Neural progenitor cell (in vitro differentiated cells): ENCODE measurements around the gene DDX27. TPM values are rescaled to one million over a fixed set of nuclear protein-coding genes. Genes with fewer than 3 reads are reported as not detected.

Experiments used
- DNase-seq: peaks from one replicate; pipeline ENCODE4 v3.0.0-alpha.2; 2016; ENCODE audit warnings: low spot score
- H2AFZ ChIP-seq: fragments of 200-600 bp; sonication (generic); replicated peaks from 2 replicates; pipeline ENCODE4 v1.6.1; 2016; ENCODE audit warnings: antibody characterized with exemption
- H3F3A ChIP-seq: fragments of 200-600 bp; sonication (generic); 2 replicates; pipeline ENCODE4 v1.6.1; 2016; ENCODE audit warnings: antibody characterized with exemption, low read depth
- H3K27ac ChIP-seq: fragments of 200-600 bp; sonication (generic); 2 replicates; pipeline ENCODE4 v1.5.1; 2016; ENCODE audit warnings: mild to moderate bottlenecking
- H3K27me3 ChIP-seq: fragments of 200-600 bp; sonication (generic); 2 replicates; pipeline ENCODE4 v1.6.1; 2016; ENCODE audit warnings: mild to moderate bottlenecking, moderate library complexity
- H3K36me3 ChIP-seq: fragments of 200-600 bp; sonication (generic); 2 replicates; pipeline ENCODE4 v1.5.1; 2016
- H3K4me1 ChIP-seq: fragments of 200-600 bp; sonication (generic); 2 replicates; pipeline ENCODE4 v1.6.1; 2016; ENCODE audit warnings: mixed run types
- H3K4me2 ChIP-seq: fragments of 200-600 bp; sonication (generic); 2 replicates; pipeline ENCODE4 v1.6.1; 2016
- H3K4me3 ChIP-seq: fragments of 200-600 bp; sonication (generic); 2 replicates; pipeline ENCODE4 v1.5.1; 2016
- H3K79me2 ChIP-seq: fragments of 200-600 bp; sonication (generic); 2 replicates; pipeline ENCODE4 v1.6.1; 2016; ENCODE audit warnings: low read depth
- H3K9ac ChIP-seq: fragments of 200-600 bp; sonication (generic); 2 replicates; pipeline ENCODE4 v1.6.1; 2016
- H3K9me3 ChIP-seq: fragments of 200-600 bp; sonication (generic); 2 replicates; pipeline ENCODE4 v1.5.1; 2016; ENCODE audit warnings: low read depth
- H4K20me1 ChIP-seq: fragments of 200-600 bp; sonication (generic); 2 replicates; pipeline ENCODE4 v1.6.1; 2016; ENCODE audit warnings: low read depth
- H3K27ac Mint-ChIP-seq: 3 replicates; pipeline ENCODE4 v1.8.0; 2021; ENCODE audit warnings: mixed read lengths
- H3K27me3 Mint-ChIP-seq: 2 replicates; pipeline ENCODE4 v1.8.0; 2022; ENCODE audit warnings: low read depth, mild to moderate bottlenecking, inconsistent platforms, moderate library complexity, mixed read lengths; ENCODE audit not compliant: insufficient read depth
- H3K36me3 Mint-ChIP-seq: 3 replicates; pipeline ENCODE4 v1.8.0; 2021; ENCODE audit warnings: mixed read lengths
- H3K4me1 Mint-ChIP-seq: 3 replicates; pipeline ENCODE4 v1.8.0; 2021; ENCODE audit warnings: mixed read lengths
- H3K4me3 Mint-ChIP-seq: 3 replicates; pipeline ENCODE4 v1.8.0; 2021; ENCODE audit warnings: mild to moderate bottlenecking, moderate library complexity, mixed read lengths
- H3K9me3 Mint-ChIP-seq: 3 replicates; pipeline ENCODE4 v1.8.0; 2020; ENCODE audit warnings: mixed read lengths
- EZH2 ChIP-seq: fragments of 200-600 bp; sonication (generic); IDR thresholded peaks from 2 replicates; pipeline ENCODE4 v1.6.1; 2017; ENCODE audit warnings: antibody characterized with exemption, mild to moderate bottlenecking, moderate library complexity
- EZH2phosphoT487 ChIP-seq: fragments of 200-600 bp; sonication (generic); IDR thresholded peaks from 2 replicates; pipeline ENCODE4 v1.6.1; 2017; ENCODE audit warnings: antibody characterized with exemption
- total RNA-seq: library from RNA; depleted of rRNA; stranded (reverse); fragments of >200 nt; gene quantifications from 2 replicates; pipeline ENCODE4 v1.2.3, GENCODE V29; 2015; ENCODE audit warnings: low replicate concordance
- TF ChIP-seq, protein P1 (sequence below): fragments of 200-600 bp; sonication (generic); IDR thresholded peaks from 2 replicates; pipeline ENCODE4 v1.5.1; 2017; ENCODE audit warnings: antibody characterized with exemption, mild to moderate bottlenecking

DDX27 gene
- total RNA-seq, 1 donor from 2014 or later, result 27.3 TPM

DNA sequence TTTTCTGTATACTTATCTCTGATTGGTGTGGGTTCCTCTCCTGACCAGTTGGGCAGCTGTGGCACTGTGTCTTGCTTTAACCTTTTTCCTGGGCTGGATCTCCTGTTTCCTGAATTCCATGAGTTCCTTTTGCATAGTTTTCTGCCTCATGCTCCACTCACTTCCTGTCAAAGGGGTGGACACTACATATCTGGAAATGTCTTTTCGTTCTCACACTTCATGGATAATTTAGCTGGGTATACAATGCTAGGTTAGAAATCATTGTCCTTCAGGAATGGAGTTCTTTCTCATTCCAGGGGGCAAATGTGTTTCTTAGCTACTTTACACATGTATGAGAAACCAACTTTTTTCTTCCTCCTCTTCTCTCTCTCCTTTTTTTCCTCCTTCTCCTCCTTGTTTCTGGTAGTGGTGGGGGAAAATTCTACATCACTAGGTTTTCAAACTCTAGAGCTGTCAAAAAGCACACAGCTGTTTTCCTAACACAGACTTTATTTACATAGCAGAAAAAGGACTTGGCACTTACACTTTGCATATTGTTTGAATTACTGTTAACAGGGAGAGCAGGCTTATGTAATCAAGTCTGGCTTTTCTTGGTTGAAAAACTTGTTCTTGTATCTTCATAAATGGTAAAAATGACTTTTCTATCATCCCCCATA lies 9.0 kb upstream of the DDX27 start:
- H3K4me2 ChIP-seq, result no peak overlapping the region
- no peaks in the 10 kb centered on the region for H3F3A ChIP-seq
- no peaks in the 10 kb centered on the region for H4K20me1 ChIP-seq
- Mint-ChIP-seq H3K27ac (no peak overlapping the region), H3K4me3 (no peak overlapping the region), H3K27me3 (peaks cover 5% of the 10 kb centered on the region), H3K36me3 (no peaks in the 10 kb centered on the region), H3K4me1 (no peaks in the 10 kb centered on the region), H3K9me3 (peaks cover 8% of the 10 kb centered on the region)
- H2AFZ ChIP-seq, result no peak overlapping the region
- DNase-seq, result no peak
- H3K9me3 ChIP-seq, result no peaks in the 10 kb centered on the region
- no peak overlapping the region for H3K27ac ChIP-seq
- no peaks in the 10 kb centered on the region for H3K79me2 ChIP-seq
- TF ChIP-seq EZH2phosphoT487, result no peak
- no peak for TF ChIP-seq EZH2
- no peaks in the 10 kb centered on the region for H3K27me3 ChIP-seq
- H3K4me3 ChIP-seq, result no peak overlapping the region
- no peak overlapping the region for H3K9ac ChIP-seq
- no peaks in the 10 kb centered on the region for H3K4me1 ChIP-seq
- H3K36me3 ChIP-seq, result no peaks in the 10 kb centered on the region

DNA sequence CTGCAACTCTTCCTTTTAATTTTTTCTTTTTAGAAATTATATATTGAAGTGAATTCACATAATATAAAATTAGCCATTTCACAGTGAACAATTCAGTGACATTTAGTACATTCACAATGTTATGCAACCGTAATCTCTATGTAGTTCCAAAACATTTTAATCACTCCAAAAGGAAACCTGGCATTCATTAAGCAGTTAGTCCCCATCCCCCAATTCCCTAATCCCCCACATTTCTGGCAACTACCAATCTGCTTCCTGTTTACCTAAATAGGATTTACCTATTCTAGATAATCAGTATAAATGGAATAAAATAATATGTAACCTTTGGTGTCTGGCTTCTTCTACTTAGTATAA lies 8.5 kb upstream of the DDX27 start:
- H3K9me3 ChIP-seq, result no peaks in the 10 kb centered on the region
- DNase-seq, result no peak
- no peaks in the 10 kb centered on the region for H3K36me3 ChIP-seq
- no peaks in the 10 kb centered on the region for H3K27me3 ChIP-seq
- Mint-ChIP-seq H3K27me3 (peaks cover 5% of the 10 kb centered on the region), H3K9me3 (peaks cover 8% of the 10 kb centered on the region), H3K27ac (no peak overlapping the region), H3K4me3 (no peak overlapping the region), H3K36me3 (no peaks in the 10 kb centered on the region), H3K4me1 (no peaks in the 10 kb centered on the region)
- no peak overlapping the region for H2AFZ ChIP-seq
- no peaks in the 10 kb centered on the region for H4K20me1 ChIP-seq
- H3F3A ChIP-seq, result no peaks in the 10 kb centered on the region
- H3K27ac ChIP-seq, result no peak overlapping the region
- no peak overlapping the region for H3K4me3 ChIP-seq
- H3K9ac ChIP-seq, result no peak overlapping the region
- no peak for TF ChIP-seq EZH2
- TF ChIP-seq EZH2phosphoT487, result no peak
- TF ChIP-seq, protein P1, sequence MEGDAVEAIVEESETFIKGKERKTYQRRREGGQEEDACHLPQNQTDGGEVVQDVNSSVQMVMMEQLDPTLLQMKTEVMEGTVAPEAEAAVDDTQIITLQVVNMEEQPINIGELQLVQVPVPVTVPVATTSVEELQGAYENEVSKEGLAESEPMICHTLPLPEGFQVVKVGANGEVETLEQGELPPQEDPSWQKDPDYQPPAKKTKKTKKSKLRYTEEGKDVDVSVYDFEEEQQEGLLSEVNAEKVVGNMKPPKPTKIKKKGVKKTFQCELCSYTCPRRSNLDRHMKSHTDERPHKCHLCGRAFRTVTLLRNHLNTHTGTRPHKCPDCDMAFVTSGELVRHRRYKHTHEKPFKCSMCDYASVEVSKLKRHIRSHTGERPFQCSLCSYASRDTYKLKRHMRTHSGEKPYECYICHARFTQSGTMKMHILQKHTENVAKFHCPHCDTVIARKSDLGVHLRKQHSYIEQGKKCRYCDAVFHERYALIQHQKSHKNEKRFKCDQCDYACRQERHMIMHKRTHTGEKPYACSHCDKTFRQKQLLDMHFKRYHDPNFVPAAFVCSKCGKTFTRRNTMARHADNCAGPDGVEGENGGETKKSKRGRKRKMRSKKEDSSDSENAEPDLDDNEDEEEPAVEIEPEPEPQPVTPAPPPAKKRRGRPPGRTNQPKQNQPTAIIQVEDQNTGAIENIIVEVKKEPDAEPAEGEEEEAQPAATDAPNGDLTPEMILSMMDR, result no peak
- H3K4me1 ChIP-seq, result no peaks in the 10 kb centered on the region
- no peaks in the 10 kb centered on the region for H3K79me2 ChIP-seq
- H3K4me2 ChIP-seq, result no peak overlapping the region

DNA sequence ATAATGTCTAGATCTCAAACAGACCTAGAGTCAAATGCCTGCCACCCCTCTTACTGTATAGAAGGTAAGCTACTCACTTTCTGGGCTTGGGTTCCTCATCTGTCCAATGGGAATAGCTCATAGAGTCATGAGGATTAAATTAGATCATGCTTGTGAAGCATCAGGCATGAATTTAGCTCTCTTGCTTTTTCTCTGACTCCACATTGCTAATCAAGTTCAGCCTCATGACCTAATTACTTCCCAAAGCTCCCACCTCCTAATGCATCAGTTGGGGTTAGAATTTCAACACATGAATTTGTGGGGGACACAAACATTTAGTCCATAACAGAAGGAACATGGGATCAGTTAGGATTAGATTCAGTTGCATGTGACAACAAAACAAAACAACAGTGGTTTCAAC lies 4.6 kb upstream of the DDX27 start:
- Histone ChIP-seq H3K27ac (no peak overlapping the region), H3F3A (peaks cover 8% of the 10 kb centered on the region), H3K4me3 (no peak overlapping the region), H3K79me2 (peaks cover 3% of the 10 kb centered on the region), H3K4me2 (no peak overlapping the region), H3K9ac (no peak overlapping the region), H3K27me3 (no peaks in the 10 kb centered on the region), H3K4me1 (no peaks in the 10 kb centered on the region), H3K9me3 (no peaks in the 10 kb centered on the region), H3K36me3 (no peaks in the 10 kb centered on the region), H2AFZ (no peak overlapping the region), H4K20me1 (no peaks in the 10 kb centered on the region)
- Mint-ChIP-seq H3K9me3 (peaks cover 8% of the 10 kb centered on the region), H3K36me3 (no peaks in the 10 kb centered on the region), H3K27ac (no peak overlapping the region), H3K4me3 (no peak overlapping the region), H3K4me1 (peaks cover 8% of the 10 kb centered on the region), H3K27me3 (peaks cover 2% of the 10 kb centered on the region)
- TF ChIP-seq, protein P1, result no peak
- TF ChIP-seq EZH2phosphoT487, result no peak
- no peak for TF ChIP-seq EZH2
- DNase-seq, result no peak

DNA sequence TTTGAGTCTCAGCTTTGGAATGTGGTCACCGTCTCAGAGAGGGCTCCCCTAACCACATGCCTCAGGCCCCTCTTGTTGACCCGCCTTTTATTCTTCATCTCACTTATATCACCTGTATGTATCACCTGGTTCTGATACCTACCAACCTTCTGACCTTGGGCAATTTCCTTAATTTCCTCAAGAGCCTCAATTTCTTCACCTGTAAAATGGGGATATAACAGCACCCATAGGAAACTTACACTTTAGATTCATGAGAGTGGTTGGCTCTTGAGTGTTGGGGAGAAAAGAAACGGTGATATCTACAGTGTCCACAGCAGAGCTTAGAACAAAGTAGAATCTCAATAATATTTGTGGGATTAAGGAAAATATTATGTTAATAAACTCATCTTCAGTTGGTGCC lies 4.0 kb upstream of the DDX27 start:
- no peak overlapping the region for H3K9ac ChIP-seq
- Mint-ChIP-seq H3K36me3 (no peaks in the 10 kb centered on the region), H3K9me3 (peaks cover 5% of the 10 kb centered on the region), H3K4me3 (no peak overlapping the region), H3K27me3 (peaks cover 2% of the 10 kb centered on the region), H3K4me1 (peaks cover 12% of the 10 kb centered on the region), H3K27ac (no peak overlapping the region)
- H4K20me1 ChIP-seq, result no peaks in the 10 kb centered on the region
- H3K4me2 ChIP-seq, result no peak overlapping the region
- no peak overlapping the region for H2AFZ ChIP-seq
- no peak overlapping the region for H3K4me3 ChIP-seq
- H3K79me2 ChIP-seq, result peaks cover 10% of the 10 kb centered on the region
- H3K27ac ChIP-seq, result no peak overlapping the region
- no peak for TF ChIP-seq EZH2
- TF ChIP-seq EZH2phosphoT487, result no peak
- TF ChIP-seq, protein P1, result no peak
- no peaks in the 10 kb centered on the region for H3K27me3 ChIP-seq
- peaks cover 8% of the 10 kb centered on the region for H3F3A ChIP-seq
- H3K36me3 ChIP-seq, result no peaks in the 10 kb centered on the region
- no peaks in the 10 kb centered on the region for H3K4me1 ChIP-seq
- DNase-seq, result no peak
- H3K9me3 ChIP-seq, result no peaks in the 10 kb centered on the region
